HCT116 (cell line): ENCODE measurements around the gene AKR1B1. TPM values are rescaled to one million over a fixed set of nuclear protein-coding genes. Genes with fewer than 3 reads are reported as not detected.

Source experiments
- ATAC-seq: fragments of 200-7000 bp; cut with Tn5 transposase; 2 replicates; pipeline ENCODE4 v1.9.1; 2020; ENCODE audit warnings: mild to moderate bottlenecking, moderate library complexity
- BruUV-seq: library from RNA; stranded (reverse); fragments of 400-500 nt; replicated peaks from 2 replicates; lab custom pipeline; 2021; lab: Mats Ljungman, UMichigan
- CTCF ChIA-PET: fragments of 300-600 bp; sonication (Branson Sonifier 250); formaldehyde crosslinking; loops from one replicate; lab custom pipeline; 2021; ENCODE audit warnings: antibody characterized with exemption; lab: Charles Lee
- POLR2A ChIA-PET: fragments of 300-600, 350-600 bp; sonication (Branson Sonifier 250); formaldehyde crosslinking; loops from one replicate; lab custom pipeline; 2021; ENCODE audit warnings: antibody characterized with exemption; lab: Charles Lee
- RAD21 ChIA-PET, 2 experiments: fragments of 300-600 bp; sonication (Branson Sonifier 250); formaldehyde crosslinking; loops; one replicate each; lab custom pipeline; 2023; ENCODE audit warnings: low total read pairs in 2 of 2; ENCODE audit not compliant: uncharacterized antibody in 2 of 2, unreplicated experiment in 2 of 2, low non-redundant PET in 1 of 2; lab: Charles Lee
- DNase-seq: peaks from one replicate; pipeline ENCODE4 v3.0.0-alpha.2; 2010; ENCODE audit warnings: low read depth, low spot score
- H2AFZ ChIP-seq: fragments of 200-600 bp; shearing (Covaris generic), sonication (generic); 2 replicates; pipeline ENCODE4 v1.6.1; 2017; ENCODE audit warnings: low read depth, mixed run types, mixed read lengths, antibody characterized with exemption, low read length; ENCODE audit not compliant: poor library complexity, severe bottlenecking
- H3K27ac ChIP-seq: 2 replicates; pipeline ENCODE4 v1.5.1; 2012; ENCODE audit warnings: low read depth, low read length
- H3K27me3 ChIP-seq: fragments of 200-600 bp; sonication (generic); 2 replicates; pipeline ENCODE4 v1.6.1; 2016; ENCODE audit warnings: mixed run types, low read length, mixed read lengths; ENCODE audit not compliant: insufficient read depth
- H3K36me3 ChIP-seq, 2 experiments: fragments of 200-500 bp in 1 of 2; fragments of 200-600 bp in 1 of 2; sonication (Bioruptor generic) in 1 of 2; sonication (generic) in 1 of 2; 2 replicates each; pipeline versions ENCODE4 v1.5.1 to v1.6.1; 2014 to 2016; ENCODE audit warnings: low read length in 2 of 2, inconsistent platforms in 1 of 2, mixed read lengths in 1 of 2, mixed run types in 1 of 2; ENCODE audit not compliant: insufficient read depth in 2 of 2, control insufficient read depth in 1 of 2
- H3K4me1 ChIP-seq, 2 experiments: fragments of 200-600 bp in 1 of 2; sonication (generic) in 1 of 2; 2 replicates each; pipeline versions ENCODE4 v1.5.1 to v1.6.1; 2012 to 2017; ENCODE audit warnings: low read length in 2 of 2, inconsistent platforms in 1 of 2, mild to moderate bottlenecking in 1 of 2, mixed read lengths in 1 of 2, mixed run types in 1 of 2, moderate library complexity in 1 of 2; ENCODE audit not compliant: insufficient read depth in 2 of 2, control insufficient read depth in 1 of 2
- H3K4me2 ChIP-seq: fragments of 200-600 bp; sonication (generic); 2 replicates; pipeline ENCODE4 v1.6.1; 2017; ENCODE audit warnings: mixed run types, low read length, mixed read lengths
- H3K4me3 ChIP-seq, 2 experiments: fragments of 200-600 bp in 1 of 2; sonication (generic) in 1 of 2; replicated peaks in 1 of 2; 2 replicates each; pipeline ENCODE4 v1.5.1; 2011 to 2016; ENCODE audit warnings: low read length in 2 of 2, control low read depth in 1 of 2, low read depth in 1 of 2, mild to moderate bottlenecking in 1 of 2, mixed read lengths in 1 of 2, mixed run types in 1 of 2
- H3K79me2 ChIP-seq: fragments of 200-600 bp; sonication (generic); 2 replicates; pipeline ENCODE4 v1.6.1; 2017; ENCODE audit warnings: mild to moderate bottlenecking, mixed run types, low read length, moderate library complexity, mixed read lengths; ENCODE audit not compliant: insufficient read depth
- H3K9ac ChIP-seq: fragments of 200-600 bp; sonication (generic); 2 replicates; pipeline ENCODE4 v1.6.1; 2016; ENCODE audit warnings: low read length, mixed read lengths
- H3K9me2 ChIP-seq: fragments of 200-600 bp; sonication (generic), shearing (Covaris generic); 2 replicates; pipeline ENCODE4 v1.6.1; 2017; ENCODE audit warnings: mixed run types, mild to moderate bottlenecking, moderate library complexity; ENCODE audit not compliant: insufficient read depth
- H3K9me3 ChIP-seq, 2 experiments: fragments of 200-500 bp in 1 of 2; fragments of 200-600 bp in 1 of 2; sonication (Bioruptor generic) in 1 of 2; sonication (generic) in 1 of 2; 2 replicates each; pipeline ENCODE4 v1.6.1; 2014 to 2017; ENCODE audit warnings: low read length in 2 of 2, mixed read lengths in 2 of 2, inconsistent platforms in 1 of 2, low read depth in 1 of 2, mild to moderate bottlenecking in 1 of 2, mixed run types in 1 of 2, moderate library complexity in 1 of 2; ENCODE audit not compliant: control insufficient read depth in 1 of 2, insufficient read depth in 1 of 2
- H4K20me1 ChIP-seq: fragments of 200-600 bp; sonication (generic), shearing (Covaris generic); 2 replicates; pipeline ENCODE4 v1.6.1; 2017; ENCODE audit warnings: mixed run types, mild to moderate bottlenecking, moderate library complexity; ENCODE audit not compliant: insufficient read depth
- ATF3 ChIP-seq: IDR thresholded peaks from 2 replicates; pipeline ENCODE4 v1.6.1; 2012
- CBX3 ChIP-seq: IDR thresholded peaks from 2 replicates; pipeline ENCODE4 v1.6.1; 2012; ENCODE audit warnings: low read depth
- CTCF ChIP-seq, 3 experiments: fragments of 200-600 bp in 1 of 3; sonication (generic) in 1 of 3; IDR thresholded peaks in 2 of 3; conservative IDR thresholded peaks in 1 of 3; 2 replicates each; pipeline ENCODE4 v1.5.1; 2012 to 2017; ENCODE audit warnings: low read depth in 2 of 3, low read length in 2 of 3, antibody characterized with exemption in 1 of 3, borderline replicate concordance in 1 of 3, control low read depth in 1 of 3, mild to moderate bottlenecking in 1 of 3, mixed read lengths in 1 of 3, mixed run types in 1 of 3, moderate library complexity in 1 of 3; ENCODE audit not compliant: insufficient read depth in 1 of 3
- EGR1 ChIP-seq: IDR thresholded peaks from 2 replicates; pipeline ENCODE4 v1.6.1; 2012; ENCODE audit warnings: low read depth
- ELF1 ChIP-seq: IDR thresholded peaks from 2 replicates; pipeline ENCODE4 v1.6.1; 2012; ENCODE audit warnings: low read depth, borderline replicate concordance
- EZH2 ChIP-seq: fragments of 200-600 bp; sonication (generic); IDR thresholded peaks from 2 replicates; pipeline ENCODE4 v1.6.1; 2017; ENCODE audit warnings: antibody characterized with exemption, mixed run types
- EZH2phosphoT487 ChIP-seq: fragments of 200-600 bp; IDR thresholded peaks from 2 replicates; pipeline ENCODE4 v1.6.1; 2018; ENCODE audit warnings: antibody characterized with exemption, borderline replicate concordance
- POLR2A ChIP-seq: IDR thresholded peaks from 2 replicates; pipeline ENCODE4 v1.7.0; 2011; ENCODE audit warnings: borderline replicate concordance; ENCODE audit not compliant: insufficient read depth, insufficient read length; ENCODE audit errors: extremely low read depth
- POLR2AphosphoS5 ChIP-seq: IDR thresholded peaks from 2 replicates; pipeline ENCODE4 v1.6.1; 2011; ENCODE audit warnings: mild to moderate bottlenecking, low read depth, low read length, moderate library complexity
- RAD21 ChIP-seq: IDR thresholded peaks from 2 replicates; pipeline ENCODE4 v1.6.1; 2012; ENCODE audit warnings: low read depth, mild to moderate bottlenecking
- SP1 ChIP-seq: IDR thresholded peaks from 2 replicates; pipeline ENCODE4 v1.6.1; 2012; ENCODE audit warnings: low read depth
- SRF ChIP-seq: IDR thresholded peaks from 2 replicates; pipeline ENCODE4 v1.6.1; 2012; ENCODE audit warnings: low read depth
- TCF7L2 ChIP-seq: IDR thresholded peaks from 2 replicates; pipeline ENCODE4 v1.7.0; 2011; ENCODE audit warnings: borderline replicate concordance, inconsistent platforms; ENCODE audit not compliant: insufficient read depth, insufficient read length; ENCODE audit errors: extremely low read depth
- YY1 ChIP-seq: IDR thresholded peaks from 2 replicates; pipeline ENCODE4 v1.6.1; 2011; ENCODE audit warnings: low read length, low read depth, moderate library complexity, mild to moderate bottlenecking; ENCODE audit not compliant: insufficient replicate concordance; ENCODE audit errors: extremely low read depth
- ZNF274 ChIP-seq: fragments of 200-500 bp; sonication (Bioruptor generic); IDR thresholded peaks from 2 replicates; pipeline ENCODE4 v1.6.1; 2014; ENCODE audit warnings: mild to moderate bottlenecking, low read depth, low read length, inconsistent platforms
- intact Hi-C: fragments of 100-400 bp; cut with micrococcal nuclease; formaldehyde crosslinking; loops from 2 replicates; pipeline ENCODE4 v1.10.0; 2022
- total RNA-seq: library from RNA; stranded (reverse); gene quantifications from one replicate; pipeline ENCODE4 v1.2.1, GENCODE V29; 2021; ENCODE audit not compliant: unreplicated experiment

The AKR1B1 gene
- total RNA-seq, 1 experiment from 2014 or later: 56.8 TPM

- no peak overlapping the region for H3K4me3 ChIP-seq
- TF ChIP-seq TCF7L2: no peak
- TF ChIP-seq YY1: no peak
- no peak for TF ChIP-seq POLR2A
- TF ChIP-seq ELF1: no peak
- TF ChIP-seq EZH2: no peak
- no peak for TF ChIP-seq ZNF274
- no peak for TF ChIP-seq EZH2phosphoT487
- no peak for TF ChIP-seq EGR1
- no peak for TF ChIP-seq ATF3
- no peak for TF ChIP-seq RAD21
- no peak for TF ChIP-seq SP1
- TF ChIP-seq POLR2AphosphoS5: no peak
- TF ChIP-seq CTCF (IDR thresholded peaks at IDR 0.05 in 2 of 3, conservative IDR thresholded peaks at IDR 0.05 in 1 of 3; ENCODE audit: borderline replicate concordance in 1 of 3, insufficient read depth in 1 of 3, low read depth in 2 of 3, low read length in 2 of 3): no peak
- TF ChIP-seq SRF: no peak
- TF ChIP-seq CBX3: no peak
- H3K79me2 ChIP-seq: no peaks in the 10 kb centered on the region
- no peak overlapping the region for H3K4me2 ChIP-seq
- DNase-seq (no peak), ATAC-seq (no peak)
- peaks cover 5 to 24% of the 10 kb centered on the region in 2 experiments for H3K4me1 ChIP-seq
- no peak overlapping the region for H3K27ac ChIP-seq
- ChIA-PET CTCF (interaction anchor here (4.2 kb wide), 1 partner anchor 14 kb away, joined by 19 read pairs; no protein-coding TSS in a partner anchor), POLR2A (no interaction called here), RAD21 (no interaction called here)
- H4K20me1 ChIP-seq: no peaks in the 10 kb centered on the region
- H3K9me3 ChIP-seq: no peaks in the 10 kb centered on the region
- no peaks in the 10 kb centered on the region for H3K27me3 ChIP-seq
- no peaks in the 10 kb centered on the region for H3K36me3 ChIP-seq
- no peak overlapping the region for H3K9ac ChIP-seq
- intact Hi-C loops: no loop called here
- no peak overlapping the region for H2AFZ ChIP-seq
- H3K9me2 ChIP-seq: no peaks in the 10 kb centered on the region
- no TSS peak for BruUV-seq
Measured at GRCh38 chr7:134446923-134447322, 12.0 kb downstream of the AKR1B1 start.
